GM19324 (cell line): ENCODE data around the gene HDHD2.

Experiments
- ATAC-seq: cut with Tn5 transposase; IDR thresholded peaks from one replicate; pipeline ENCODE4 v1.9.1; 2021; ENCODE audit warnings: mild to moderate bottlenecking, moderate library complexity; ENCODE audit not compliant: unreplicated experiment, low FRiP score

The HDHD2 gene

DNA sequence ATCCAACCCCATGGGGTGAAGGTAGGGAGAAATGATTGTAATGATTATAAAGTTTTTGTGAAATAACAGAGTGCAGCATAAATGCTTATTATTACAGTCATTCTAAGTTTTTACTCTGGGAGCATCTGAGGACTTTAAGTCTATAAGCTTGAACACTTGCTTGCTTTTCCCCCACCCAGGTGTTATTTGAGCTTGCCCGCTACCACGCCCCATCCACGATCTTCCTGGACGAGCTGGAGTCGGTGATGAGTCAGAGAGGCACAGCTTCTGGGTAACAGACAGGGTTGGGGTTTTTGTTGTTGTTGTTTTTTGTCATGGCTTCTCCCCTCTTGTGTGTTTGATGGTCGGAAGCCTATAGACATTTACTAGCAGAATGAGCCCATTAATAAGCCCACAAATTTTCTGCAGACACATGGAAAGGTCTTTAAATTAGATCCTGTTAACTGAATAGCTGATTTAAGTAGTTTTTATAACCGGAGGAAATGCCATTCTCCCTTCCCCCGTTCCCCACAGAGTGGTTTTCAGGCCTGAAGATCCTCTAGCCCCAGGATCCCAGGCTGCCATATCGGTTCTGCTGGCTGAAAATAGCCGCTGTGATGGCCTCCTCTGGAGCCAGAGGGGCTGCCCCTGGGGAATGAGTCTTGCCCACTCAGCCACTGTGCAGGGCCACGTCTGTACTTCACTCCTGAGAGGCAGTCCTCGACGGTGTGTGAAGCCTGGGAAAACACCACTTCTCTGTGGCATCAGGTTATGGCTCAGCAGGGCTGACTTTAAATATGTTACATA, 75.0 kb downstream of the HDHD2 start:
- ATAC-seq: no peak

DNA sequence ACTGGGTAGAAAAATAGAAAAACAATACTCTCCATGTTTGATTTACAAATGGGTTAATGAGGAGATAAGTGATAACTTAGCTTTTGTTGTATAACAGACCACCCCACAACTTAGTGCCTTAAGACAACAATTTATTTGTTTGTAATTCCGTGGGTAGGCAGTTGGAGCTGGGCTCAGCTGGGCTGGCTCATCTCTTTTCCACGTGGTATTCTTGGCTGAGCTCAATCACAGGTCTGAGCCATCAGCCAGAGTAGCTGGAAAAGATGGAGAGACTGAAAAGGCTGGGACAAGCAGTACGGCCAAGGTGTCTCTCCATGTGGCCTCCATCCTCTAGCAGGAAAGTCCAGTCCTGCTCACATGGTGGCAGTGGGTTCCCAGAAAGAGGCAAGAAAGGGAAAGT, 82.7 kb downstream of the HDHD2 start:
- ATAC-seq: no peak

DNA sequence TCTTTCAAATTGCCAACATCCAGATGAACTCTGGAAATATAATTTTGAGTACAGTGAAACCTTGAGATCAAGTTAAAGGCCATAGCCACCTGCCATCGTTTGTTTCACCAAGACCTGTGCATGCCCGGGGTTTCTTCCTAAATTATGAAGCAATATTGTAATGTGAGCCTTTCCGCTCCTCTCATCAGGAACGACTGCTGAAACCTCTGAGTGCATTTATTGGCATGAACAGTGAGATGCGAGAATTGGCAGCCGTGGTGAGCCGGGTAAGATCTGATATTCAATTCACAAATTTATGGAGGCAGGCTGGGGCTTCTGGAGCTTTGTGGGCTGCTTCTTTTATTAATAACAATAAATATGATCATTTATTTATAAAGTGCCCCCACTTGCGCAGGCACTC, 87.2 kb downstream of the HDHD2 start:
- ATAC-seq: no peak

- ATAC-seq: no peak
Observed at GRCh38 chr18:47062471-47062870, 87.8 kb downstream of the HDHD2 start.
